SK-MEL-5 (cell line): ENCODE results near the gene FNBP1. TPM values are rescaled to one million over a fixed set of nuclear protein-coding genes. Genes with fewer than 3 reads are reported as not detected.
"Not testable (repeated sequence)": the region's sequence is repeated elsewhere in the genome, so short reads cannot be mapped to it uniquely, and the experiment has no call there.

Source experiments
- DNase-seq: peaks from one replicate; pipeline ENCODE4 v3.0.0-alpha.2; 2016; ENCODE audit warnings: low read depth, low spot score
- in situ Hi-C: cut with HindIII; loops from 2 replicates; pipeline ENCODE4 v1.10.0; 2016; ENCODE audit warnings: low sequenced_read_pairs, high pct_unique_total_duplicates, low pct_unique_long_range_greater_than_20kb
- total RNA-seq: library from RNA; depleted of rRNA; stranded (reverse); fragments of >200 nt; shearing (Covaris generic); gene quantifications from 2 replicates; pipeline ENCODE4 v1.2.3, GENCODE V29; 2014

FNBP1 gene
- total RNA-seq, 1 experiment from 2014 or later, result 18.6 TPM

GRCh38 chr9:129949821-129950220 lies 93.2 kb downstream of the FNBP1 start:
- DNase-seq, result no peak
- in situ Hi-C loops, result loop anchor here (25.0 kb wide), 1 partner anchor 112 kb away; the partner anchor contains the start of gene GPR107

- DNase-seq, in situ Hi-C loops: not testable (repeated sequence)
Measured at GRCh38 chr9:129948626-129949025, 94.4 kb downstream of the FNBP1 start.

GRCh38 chr9:129946246-129946995 lies 96.6 kb downstream of the FNBP1 start:
- in situ Hi-C loops, result no loop called here
- peak; percentile 78 for DNase-seq

GRCh38 chr9:129945314-129945713 lies 97.7 kb downstream of the FNBP1 start:
- in situ Hi-C loops, result no loop called here
- DNase-seq, result no peak

GRCh38 chr9:129944506-129945116 lies 98.4 kb downstream of the FNBP1 start:
- no peak for DNase-seq
- in situ Hi-C loops, result no loop called here

- DNase-seq, result no peak
- in situ Hi-C loops, result no loop called here
Measured at GRCh38 chr9:129939431-129939830, 103.6 kb downstream of the FNBP1 start.

GRCh38 chr9:129938291-129938979 lies 104.6 kb downstream of the FNBP1 start:
- in situ Hi-C loops, result no loop called here
- no peak for DNase-seq

- DNase-seq, in situ Hi-C loops: not testable (repeated sequence)
Measured at GRCh38 chr9:129937879-129938278, 105.1 kb downstream of the FNBP1 start.

GRCh38 chr9:129936222-129936621 lies 106.8 kb downstream of the FNBP1 start:
- in situ Hi-C loops, result no loop called here
- DNase-seq, result no peak

- in situ Hi-C loops, result no loop called here
- no peak for DNase-seq
Measured at GRCh38 chr9:129934780-129935179, 108.2 kb downstream of the FNBP1 start.

- in situ Hi-C loops, result no loop called here
Measured at GRCh38 chr9:129934041-129934591, 108.9 kb downstream of the FNBP1 start.

GRCh38 chr9:129933185-129934040 lies 109.6 kb downstream of the FNBP1 start:
- in situ Hi-C loops, result no loop called here
- no peak for DNase-seq

More at GRCh38 chr9:129934041-129934591, 108.9 kb downstream of the FNBP1 start:
- DNase-seq, result no peak

- no peak for DNase-seq
- in situ Hi-C loops, result no loop called here
Measured at GRCh38 chr9:129932303-129933151, 110.5 kb downstream of the FNBP1 start.

- in situ Hi-C loops, result no loop called here
- no peak for DNase-seq
Measured at GRCh38 chr9:129930743-129931142, 112.2 kb downstream of the FNBP1 start.

GRCh38 chr9:129929496-129930125 lies 113.4 kb downstream of the FNBP1 start:
- in situ Hi-C loops, result no loop called here
- peak; percentile 78 for DNase-seq

- no peak for DNase-seq
- in situ Hi-C loops, result no loop called here
Measured at GRCh38 chr9:129923589-129923988, 119.4 kb downstream of the FNBP1 start.
